Measurements from ENCODE around the gene NUP43.

Gene NUP43

GRCh38 chr6:149717588-149718458 lies 28.5 kb downstream of the NUP43 start, which contains the start of gene LATS1:
TSS of gene LATS1 (minus strand) at chr6:149718101. CDS start at chr6:149702126, 15,975 bp downstream.
- no peaks in the 10 kb centered on the region for H3K36me3 ChIP-seq (ENCODE audit: insufficient read depth, low read length)
- H3K79me2 ChIP-seq (ENCODE audit: insufficient read depth, low read length) = peaks cover 47% of the 10 kb centered on the region
- H3K9ac ChIP-seq (ENCODE audit: low read length) = peak within 1 kb of the TSS; percentile 100
- H3K9me3 ChIP-seq (ENCODE audit: low read length) = no peaks in the 10 kb centered on the region
- no peaks in the 10 kb centered on the region for H3K9me2 ChIP-seq (ENCODE audit: low read depth, low read length)
- peak within 1 kb of the TSS; percentile 99 for H3K4me3 ChIP-seq (ENCODE audit: low read depth, low read length, poor library complexity, severe bottlenecking)
- no peaks in the 10 kb centered on the region for H3K27me3 ChIP-seq (ENCODE audit: insufficient read depth, low read length)
- H2AFZ ChIP-seq (ENCODE audit: low read length) = peak within 1 kb of the TSS; percentile 76; the same call in 1 of the 2 replicates
- H3K4me2 ChIP-seq (ENCODE audit: low read length) = peak within 1 kb of the TSS; percentile 77
- H3F3A ChIP-seq (ENCODE audit: insufficient read depth, low read length) = no peaks in the 10 kb centered on the region; the same call in 1 of the 2 replicates
- H3K4me1 ChIP-seq (ENCODE audit: insufficient read depth, low read length, severe bottlenecking) = peaks cover 25% of the 10 kb centered on the region
- TF ChIP-seq CTCF (IDR thresholded peaks at IDR 0.05; ENCODE audit: low read length) (no peak), EZH2 (IDR thresholded peaks at IDR 0.05; ENCODE audit: borderline replicate concordance, low read length) (no peak)
- H3K27ac ChIP-seq (ENCODE audit: low read depth, low read length, poor library complexity, severe bottlenecking) = peak within 1 kb of the TSS; percentile 64
- H4K20me1 ChIP-seq (ENCODE audit: insufficient read depth, low read length) = no peaks in the 10 kb centered on the region

- H3K79me2 ChIP-seq (ENCODE audit: insufficient read depth, low read length) = peaks cover 50% of the 10 kb centered on the region
- no peaks in the 10 kb centered on the region for H3K36me3 ChIP-seq (ENCODE audit: insufficient read depth, low read length)
- peak overlapping the region; percentile 64 for H3K27ac ChIP-seq (ENCODE audit: low read depth, low read length, poor library complexity, severe bottlenecking)
- peak overlapping the region; percentile 100 for H3K9ac ChIP-seq (ENCODE audit: low read length)
- no peaks in the 10 kb centered on the region for H3K9me3 ChIP-seq (ENCODE audit: low read length)
- peak overlapping the region; percentile 99 for H3K4me3 ChIP-seq (ENCODE audit: low read depth, low read length, poor library complexity, severe bottlenecking)
- H3K9me2 ChIP-seq (ENCODE audit: low read depth, low read length) = no peaks in the 10 kb centered on the region
- peaks cover 25% of the 10 kb centered on the region for H3K4me1 ChIP-seq (ENCODE audit: insufficient read depth, low read length, severe bottlenecking)
- H2AFZ ChIP-seq (ENCODE audit: low read length) = no peak overlapping the region
- no peaks in the 10 kb centered on the region for H3K27me3 ChIP-seq (ENCODE audit: insufficient read depth, low read length)
- peak overlapping the region; percentile 77 for H3K4me2 ChIP-seq (ENCODE audit: low read length)
- H3F3A ChIP-seq (ENCODE audit: insufficient read depth, low read length) = no peaks in the 10 kb centered on the region; the same call in 1 of the 2 replicates
- no peaks in the 10 kb centered on the region for H4K20me1 ChIP-seq (ENCODE audit: insufficient read depth, low read length)
- TF ChIP-seq EZH2 (IDR thresholded peaks at IDR 0.05; ENCODE audit: borderline replicate concordance, low read length) (no peak), CTCF (IDR thresholded peaks at IDR 0.05; ENCODE audit: low read length) (no peak)
Measured at GRCh38 chr6:149717255-149717587, 29.1 kb downstream of the NUP43 start.

- Histone ChIP-seq H3K9ac (ENCODE audit: low read length) (peak overlapping the region; percentile 100), H3K4me1 (ENCODE audit: insufficient read depth, low read length, severe bottlenecking) (peaks cover 25% of the 10 kb centered on the region), H3K36me3 (ENCODE audit: insufficient read depth, low read length) (no peaks in the 10 kb centered on the region), H3K9me3 (ENCODE audit: low read length) (no peaks in the 10 kb centered on the region), H3K9me2 (ENCODE audit: low read depth, low read length) (no peaks in the 10 kb centered on the region), H3K4me2 (ENCODE audit: low read length) (peak overlapping the region; percentile 77), H3K79me2 (ENCODE audit: insufficient read depth, low read length) (peaks cover 50% of the 10 kb centered on the region), H2AFZ (ENCODE audit: low read length) (no peak overlapping the region), H3F3A (ENCODE audit: insufficient read depth, low read length) (no peaks in the 10 kb centered on the region; the same call in 1 of the 2 replicates), H3K4me3 (ENCODE audit: low read depth, low read length, poor library complexity, severe bottlenecking) (peak overlapping the region; percentile 99), H3K27ac (ENCODE audit: low read depth, low read length, poor library complexity, severe bottlenecking) (no peak overlapping the region), H3K27me3 (ENCODE audit: insufficient read depth, low read length) (no peaks in the 10 kb centered on the region), H4K20me1 (ENCODE audit: insufficient read depth, low read length) (no peaks in the 10 kb centered on the region)
- no peak for TF ChIP-seq CTCF (IDR thresholded peaks at IDR 0.05; ENCODE audit: low read length)
- TF ChIP-seq EZH2 (IDR thresholded peaks at IDR 0.05; ENCODE audit: borderline replicate concordance, low read length) = no peak
Measured at GRCh38 chr6:149716181-149716963, 30.0 kb downstream of the NUP43 start.

Data from OCI-LY1 (cell line).